Stimulated activated CD8-positive, alpha-beta memory T cell treated with anti-CD3 and anti-CD28 coated beads, Interleukin-12 subunit alpha, Interleukin-12 subunit beta, amount 100 ng/mL, for 24 hours (primary cell): ENCODE data around the gene HPGDS.
"Not testable (repeated sequence)": the region's sequence is repeated elsewhere in the genome, so short reads cannot be mapped to it uniquely, and the experiment has no call there.

Source experiments
- DNase-seq: peaks from one replicate; pipeline ENCODE4 v3.0.0-alpha.2; 2020; ENCODE audit errors: extremely low read depth

HPGDS gene

DNA sequence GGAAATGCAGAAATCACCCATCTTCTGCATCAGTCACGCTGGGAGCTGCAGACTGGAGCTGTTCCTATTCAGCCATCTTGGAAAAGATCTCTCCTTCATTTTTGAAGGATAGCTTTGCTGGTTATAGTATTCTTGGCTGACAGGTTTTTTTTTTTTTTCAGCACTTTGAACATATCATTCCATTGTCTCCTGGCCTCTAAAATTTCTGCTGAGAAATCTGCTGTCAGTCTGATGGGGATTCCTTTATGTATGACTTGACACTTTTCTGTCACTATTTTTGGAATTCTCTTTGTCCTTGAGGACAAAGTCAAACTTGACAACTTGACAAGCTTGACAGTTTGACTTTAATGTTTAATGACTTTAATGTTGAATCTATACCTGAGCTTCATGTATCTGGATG lies 16.8 kb downstream of the HPGDS start:
- no peak for DNase-seq

DNA sequence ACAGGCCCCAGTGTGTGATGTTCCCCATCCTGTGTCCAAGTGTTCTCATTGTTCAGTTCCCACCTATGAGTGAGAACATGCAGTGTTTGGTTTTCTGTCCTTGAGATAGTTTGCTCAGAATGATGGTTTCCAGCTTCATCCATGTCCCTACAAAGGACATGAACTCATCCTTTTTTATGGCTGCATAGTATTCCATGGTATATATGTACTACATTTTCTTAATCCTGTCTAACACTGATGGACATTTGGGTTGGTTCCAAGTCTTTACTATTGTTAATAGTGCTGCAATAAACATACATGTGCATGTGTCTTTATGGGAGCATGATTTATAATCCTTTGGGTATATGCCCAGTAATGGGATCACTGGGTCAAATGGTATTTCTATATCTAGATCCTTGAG lies 22.7 kb downstream of the HPGDS start:
- not testable (repeated sequence) for DNase-seq

DNA sequence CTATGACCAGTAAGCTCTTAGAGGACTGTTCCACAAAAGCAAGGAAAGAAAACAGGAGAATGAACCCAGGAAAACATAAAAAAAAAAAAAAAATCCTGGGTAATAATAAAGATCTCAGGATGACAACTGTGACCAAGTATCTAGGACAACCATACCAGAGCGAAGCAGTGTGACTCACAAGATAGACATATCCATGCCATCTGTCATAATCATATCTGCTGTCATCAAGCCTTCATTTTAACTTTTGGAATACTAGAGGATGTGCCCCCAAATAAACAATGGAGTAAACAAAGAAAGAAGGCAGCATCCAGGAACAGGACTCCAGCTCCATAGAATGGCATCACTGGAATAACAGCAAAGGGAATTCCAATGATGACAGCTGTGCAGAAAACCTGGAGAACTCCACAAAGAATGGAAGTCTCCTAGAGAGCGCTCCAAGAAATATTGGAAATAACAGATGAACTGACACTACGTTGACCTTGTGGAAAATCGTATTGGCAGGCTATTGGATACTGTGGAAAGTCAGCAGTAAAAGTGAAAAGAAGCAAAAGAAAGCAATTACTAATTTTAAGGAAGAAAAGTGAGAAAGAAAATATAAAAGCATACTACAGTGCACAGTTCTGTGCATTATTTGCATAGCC lies 35.3 kb downstream of the HPGDS start:
- DNase-seq: no peak

DNA sequence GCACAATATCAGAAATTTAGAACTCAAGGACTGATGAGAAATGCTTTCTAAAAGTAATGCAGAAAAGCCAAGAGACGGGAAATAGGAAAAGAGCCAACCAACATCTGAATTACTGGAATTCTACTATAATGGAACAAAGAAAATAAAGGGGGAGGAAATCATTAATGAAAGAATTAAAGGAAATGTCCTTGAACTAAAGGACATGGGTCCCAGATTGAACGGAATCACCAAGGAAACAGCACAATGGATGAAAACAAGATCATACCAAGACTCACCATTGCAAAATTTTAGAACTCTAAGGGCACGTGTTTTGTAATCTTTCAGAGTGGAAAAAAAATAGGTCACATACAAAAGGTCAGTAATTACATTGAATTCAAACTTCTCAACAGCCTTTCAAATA lies 35.9 kb downstream of the HPGDS start:
- no peak for DNase-seq

DNA sequence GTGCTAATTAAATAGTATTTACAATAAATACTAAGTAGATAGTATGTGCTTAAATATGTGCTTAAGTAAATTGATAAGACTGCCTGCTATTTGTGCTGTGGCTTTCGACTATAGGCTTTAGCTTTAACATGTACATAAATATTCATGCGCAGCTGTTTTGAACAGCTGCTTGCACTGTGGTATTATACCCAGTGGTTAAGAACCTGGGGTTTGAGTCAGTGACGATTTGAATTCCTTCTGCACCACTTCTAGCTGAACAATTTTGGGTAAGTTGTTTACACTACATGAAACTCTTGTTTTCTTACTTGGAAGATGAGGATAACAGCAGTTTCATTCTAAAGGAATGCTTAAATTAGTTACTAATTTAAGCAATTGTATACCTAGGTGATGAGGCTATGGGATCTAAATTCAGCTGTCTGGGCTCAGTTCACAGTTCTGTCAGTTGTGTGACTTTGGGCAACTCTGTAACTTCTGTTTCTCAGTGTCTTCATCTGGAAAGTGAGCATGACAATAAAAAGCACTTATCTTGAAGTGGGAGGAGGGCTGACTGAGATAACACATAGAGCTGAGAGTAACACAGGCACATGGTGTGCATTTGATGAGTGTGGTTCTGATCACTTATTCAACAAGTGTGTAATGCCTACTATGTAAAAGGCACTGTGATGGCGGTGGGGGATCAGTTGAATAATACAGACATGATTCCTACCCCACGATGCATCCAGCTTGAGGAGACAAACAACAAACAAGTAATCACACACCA lies 37.0 kb downstream of the HPGDS start:
- DNase-seq: no peak

DNA sequence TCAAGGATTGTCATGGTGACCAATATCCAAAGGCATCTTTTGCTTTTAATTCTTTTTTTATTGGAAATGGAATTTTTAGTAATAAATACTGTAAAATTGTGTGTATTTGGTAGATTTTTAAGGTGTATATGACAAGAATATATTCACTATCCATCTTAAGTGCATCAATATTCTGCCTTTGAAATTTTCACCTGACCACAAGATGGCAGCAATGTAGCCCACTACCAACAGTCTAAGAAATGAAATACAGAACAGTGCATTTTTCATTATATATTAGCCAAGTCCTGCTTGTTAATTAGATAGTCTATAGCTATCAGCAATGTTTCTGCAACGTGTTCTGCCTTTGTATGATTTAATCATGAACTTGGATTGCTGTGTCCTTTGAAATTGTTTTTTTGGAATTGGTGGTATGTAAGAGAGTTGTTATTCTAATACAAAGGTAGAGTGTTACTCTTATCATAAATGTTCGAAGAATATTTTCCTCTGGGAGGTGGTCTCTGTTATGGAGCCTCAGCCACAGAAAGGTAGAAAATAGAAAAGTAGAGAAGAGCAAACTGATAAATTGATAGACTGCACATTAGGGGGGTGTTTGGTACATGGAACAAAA lies 38.2 kb downstream of the HPGDS start:
- no peak for DNase-seq

DNA sequence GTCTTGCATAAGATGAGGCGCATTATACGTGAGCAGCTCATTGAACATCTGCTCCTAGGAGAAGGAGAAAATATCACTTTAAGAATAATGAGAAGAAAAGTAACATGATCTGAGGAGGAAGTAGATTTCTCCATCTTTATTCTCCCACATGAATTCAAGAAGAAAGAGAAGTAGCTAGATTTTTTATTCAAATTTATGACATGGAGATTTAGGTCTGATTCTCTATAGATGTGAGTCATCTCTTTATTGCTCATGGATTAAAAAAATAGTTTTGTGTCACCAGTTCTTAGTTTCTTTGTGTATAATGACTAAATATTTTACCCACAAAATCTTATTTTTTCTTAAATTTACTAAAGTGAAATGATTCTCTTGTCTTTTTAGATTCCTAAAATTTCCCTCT lies 40.4 kb downstream of the HPGDS start:
- no peak for DNase-seq

DNA sequence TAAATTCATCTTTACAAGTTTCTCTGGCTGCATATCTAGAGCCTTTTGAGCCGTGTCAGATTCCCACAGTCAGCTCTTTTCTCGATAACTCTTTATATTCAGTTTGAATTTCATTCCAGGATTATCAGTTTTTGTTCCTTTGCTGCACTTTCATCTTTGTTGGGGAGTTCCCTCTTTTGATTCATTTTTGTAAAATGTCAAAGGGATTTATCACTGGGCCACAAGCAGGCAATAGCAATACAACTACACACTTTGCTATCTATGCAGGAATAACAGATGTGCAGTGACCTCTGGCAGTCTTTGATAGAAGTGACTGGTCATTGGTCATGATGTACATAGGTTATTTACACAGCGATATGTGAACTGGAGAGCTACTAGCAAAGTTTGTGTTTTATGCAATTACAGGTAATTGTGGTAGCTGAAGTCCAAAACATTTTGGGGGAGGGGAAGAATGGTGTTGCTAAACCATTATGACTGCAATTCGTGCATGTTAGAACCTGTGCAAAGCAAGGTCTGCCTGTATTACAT lies 43.8 kb downstream of the HPGDS start:
- DNase-seq: no peak

DNA sequence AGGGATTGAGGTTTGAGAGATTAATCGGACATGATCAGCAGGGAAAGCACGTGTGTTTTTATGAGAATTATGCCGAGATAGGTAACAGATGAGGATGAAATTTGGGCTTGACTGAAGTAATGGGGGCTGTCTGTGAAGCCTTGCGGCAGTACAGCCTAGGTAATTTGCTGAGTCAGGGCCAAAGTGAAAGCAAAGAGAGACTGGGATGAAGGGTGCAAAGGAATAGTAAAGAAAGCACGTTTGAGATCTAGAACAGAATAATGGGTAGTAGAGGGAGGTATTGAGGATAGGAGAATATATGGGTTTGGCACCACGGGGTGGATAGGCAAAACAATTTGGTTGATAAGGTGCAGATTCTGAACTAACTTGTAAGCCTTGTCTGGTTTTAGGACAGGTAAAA lies 47.2 kb downstream of the HPGDS start:
- not testable (repeated sequence) for DNase-seq

DNA sequence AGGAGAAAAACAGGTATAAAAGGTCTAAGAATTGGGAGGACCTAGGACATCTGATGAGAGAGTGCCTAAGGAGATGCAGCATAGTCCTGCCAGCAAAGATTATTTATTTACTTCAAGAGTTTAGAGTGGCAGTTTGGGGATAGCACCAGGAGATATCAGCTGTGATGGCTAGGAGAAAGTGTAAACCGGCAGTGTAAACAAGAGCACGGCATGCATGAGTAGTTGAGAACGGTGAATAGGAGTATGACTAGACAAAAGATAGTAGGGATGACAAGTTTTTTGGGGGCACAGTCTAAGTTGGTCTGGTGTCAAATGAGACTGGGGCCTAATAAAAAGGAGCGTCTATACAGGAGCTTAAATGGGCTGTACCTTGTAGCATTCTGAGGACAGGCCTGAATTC lies 48.7 kb downstream of the HPGDS start:
- DNase-seq: not testable (repeated sequence)

DNA sequence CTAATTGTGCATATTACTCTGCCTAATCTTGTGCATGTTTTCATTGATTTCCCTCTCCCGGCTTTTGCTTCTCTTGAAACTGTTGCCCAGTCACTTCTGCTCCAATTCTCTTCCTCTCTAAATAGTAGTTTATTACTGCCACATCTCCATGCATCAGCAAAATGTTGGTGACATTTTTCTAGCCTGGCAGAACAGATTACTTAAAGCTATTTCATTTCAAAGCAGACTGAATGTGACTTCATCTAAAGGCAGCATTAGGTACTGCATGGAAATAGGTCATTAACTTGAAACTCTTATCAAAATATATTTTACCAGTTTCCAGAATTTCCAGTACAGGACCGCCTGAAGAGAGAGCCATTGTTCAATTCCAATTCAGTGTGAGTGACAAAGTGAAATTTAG lies 52.4 kb downstream of the HPGDS start:
- no peak for DNase-seq

DNA sequence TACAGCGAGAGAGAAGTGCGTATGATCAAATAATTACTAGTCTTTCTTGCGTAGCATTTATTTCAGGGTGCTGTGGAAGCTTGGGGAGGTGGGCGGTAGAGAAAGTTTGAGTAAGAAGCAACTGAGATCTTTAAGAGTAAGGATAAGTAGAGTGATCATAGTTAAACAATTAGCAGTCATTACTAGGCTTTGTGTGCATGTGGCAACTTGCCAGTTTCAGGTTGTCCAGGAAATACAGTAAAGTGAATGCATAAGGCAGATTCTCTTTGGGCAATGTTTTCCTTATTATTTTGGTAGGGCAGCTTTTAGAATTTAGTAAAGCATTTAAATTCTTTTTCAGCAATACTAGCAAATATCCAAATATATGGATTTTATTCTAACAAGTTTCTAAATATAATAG lies 57.0 kb downstream of the HPGDS start:
- no peak for DNase-seq

DNA sequence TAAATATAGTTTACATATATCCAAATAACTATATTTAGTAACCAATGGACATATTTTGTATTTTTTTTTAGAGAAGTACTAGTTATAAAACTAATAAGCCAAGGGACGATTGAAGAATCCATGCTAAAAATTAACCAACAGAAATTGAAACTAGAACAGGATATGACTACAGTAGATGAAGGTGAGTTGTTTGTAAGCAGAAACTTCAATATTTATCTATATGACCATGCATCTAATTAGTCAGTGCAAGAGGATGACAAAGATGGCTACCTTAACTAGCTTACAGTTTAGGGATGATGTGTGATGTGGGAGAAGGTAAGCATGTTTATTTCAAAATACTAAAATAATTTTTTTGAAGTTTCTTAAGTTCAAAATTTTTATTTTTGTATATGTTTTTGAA lies 57.7 kb downstream of the HPGDS start:
- no peak for DNase-seq

DNA sequence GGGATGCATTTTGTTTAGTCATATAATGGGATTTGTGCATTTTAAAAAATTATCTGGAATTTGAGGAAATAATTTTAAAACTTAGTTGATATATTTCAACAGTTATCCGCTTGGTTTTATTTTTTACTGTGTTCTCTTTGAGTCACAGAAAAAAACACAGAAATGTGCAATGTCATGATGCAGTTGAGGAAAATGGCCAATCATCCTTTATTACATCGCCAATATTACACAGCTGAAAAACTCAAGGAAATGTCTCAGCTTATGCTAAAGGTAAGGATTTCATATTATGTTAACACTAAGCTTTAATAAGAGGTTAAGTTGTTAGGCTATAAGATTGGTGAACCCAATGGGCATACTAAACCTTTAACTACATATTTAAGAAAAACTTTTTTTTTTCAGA lies 63.9 kb downstream of the HPGDS start:
- no peak for DNase-seq

DNA sequence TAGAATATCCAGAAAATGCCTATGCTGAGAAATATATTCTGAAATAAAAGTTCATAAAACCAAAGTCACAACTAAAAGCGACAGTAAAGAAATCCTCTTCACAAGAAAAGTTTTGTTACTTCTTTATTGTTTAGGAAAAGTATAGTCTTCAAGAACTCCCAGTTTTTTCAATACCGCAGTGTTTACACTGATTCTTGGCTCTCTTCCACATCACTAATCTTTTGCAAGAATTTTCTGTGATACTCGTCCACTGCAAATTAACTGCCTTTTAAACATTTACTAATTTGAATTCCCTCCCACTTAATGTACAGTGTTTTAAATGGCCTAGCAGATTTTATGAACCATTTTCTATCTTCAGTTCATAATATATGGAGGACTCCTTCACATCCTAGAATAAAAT lies 65.1 kb downstream of the HPGDS start:
- DNase-seq: no peak

DNA sequence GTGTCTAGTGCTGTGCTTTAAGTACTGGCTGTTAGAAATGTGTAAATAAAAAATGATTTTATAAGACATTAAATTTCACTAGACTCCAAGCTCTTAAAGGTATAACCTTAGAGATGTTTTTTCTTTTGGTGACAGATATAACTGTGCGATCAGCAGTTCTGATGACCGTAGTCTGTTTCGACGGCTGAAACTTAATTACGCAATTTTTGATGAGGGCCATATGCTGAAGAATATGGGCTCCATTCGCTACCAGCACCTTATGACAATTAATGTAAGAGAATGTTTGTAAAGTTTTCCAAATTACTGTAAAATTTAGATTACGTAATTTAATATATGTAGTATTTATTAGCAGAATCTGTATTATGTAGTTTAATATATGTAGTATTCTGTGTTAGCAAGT lies 66.4 kb downstream of the HPGDS start:
- no peak for DNase-seq

DNA sequence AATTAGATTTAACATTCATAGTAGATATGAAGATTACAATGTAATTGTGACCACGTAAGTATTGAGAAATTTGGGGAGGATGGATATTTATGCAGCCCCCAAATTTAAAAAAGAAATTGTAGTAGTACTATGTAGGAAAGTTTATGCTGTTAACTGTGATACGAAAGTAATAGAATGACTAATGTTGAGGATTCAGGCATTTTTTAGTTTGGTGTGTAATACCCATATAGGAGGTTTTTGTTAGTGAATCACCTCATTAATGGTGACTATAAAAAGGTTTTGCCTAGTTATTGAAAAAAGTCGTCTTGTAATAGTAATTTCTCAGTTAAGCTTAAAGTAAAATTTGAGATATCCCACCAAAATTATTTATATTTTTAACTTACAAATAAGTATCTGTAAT lies 67.7 kb downstream of the HPGDS start:
- no peak for DNase-seq

DNA sequence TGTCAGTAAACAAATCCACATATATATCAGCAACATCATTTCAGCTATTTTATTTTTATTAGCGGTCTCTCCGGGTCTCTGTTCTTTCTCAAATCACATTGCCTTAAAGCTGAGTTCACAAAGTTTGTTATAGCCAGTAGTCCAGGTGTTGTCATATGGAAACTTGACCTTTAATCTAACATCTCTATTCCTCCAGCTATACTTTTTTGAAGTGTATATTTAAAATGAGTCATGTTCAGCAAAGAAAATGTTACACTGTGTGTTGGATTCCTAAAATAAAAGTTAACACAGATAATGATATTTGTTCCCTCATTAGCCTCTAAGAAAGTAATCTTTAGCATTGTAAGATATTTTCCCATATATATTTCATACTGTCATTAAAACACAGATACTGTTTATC lies 71.4 kb downstream of the HPGDS start:
- DNase-seq: no peak

DNA sequence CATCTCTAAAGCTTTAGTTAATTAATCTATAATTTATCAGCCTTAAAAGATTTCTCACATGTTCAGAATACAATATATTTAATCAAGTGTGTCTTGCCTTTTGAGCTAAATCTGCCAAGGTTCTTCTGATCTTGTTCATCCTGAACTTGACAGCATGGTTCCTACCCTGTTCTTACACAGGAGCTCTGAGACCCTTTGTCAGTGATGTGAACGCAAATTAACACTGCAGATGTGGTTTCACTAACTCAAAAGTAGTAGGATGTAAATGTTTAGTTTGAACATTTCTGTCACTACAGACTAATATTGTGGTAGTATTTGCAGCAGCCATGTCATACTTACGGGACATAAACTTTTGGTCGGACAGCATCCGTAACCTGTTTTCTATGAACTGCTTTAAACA lies 75.6 kb downstream of the HPGDS start:
- no peak for DNase-seq

DNA sequence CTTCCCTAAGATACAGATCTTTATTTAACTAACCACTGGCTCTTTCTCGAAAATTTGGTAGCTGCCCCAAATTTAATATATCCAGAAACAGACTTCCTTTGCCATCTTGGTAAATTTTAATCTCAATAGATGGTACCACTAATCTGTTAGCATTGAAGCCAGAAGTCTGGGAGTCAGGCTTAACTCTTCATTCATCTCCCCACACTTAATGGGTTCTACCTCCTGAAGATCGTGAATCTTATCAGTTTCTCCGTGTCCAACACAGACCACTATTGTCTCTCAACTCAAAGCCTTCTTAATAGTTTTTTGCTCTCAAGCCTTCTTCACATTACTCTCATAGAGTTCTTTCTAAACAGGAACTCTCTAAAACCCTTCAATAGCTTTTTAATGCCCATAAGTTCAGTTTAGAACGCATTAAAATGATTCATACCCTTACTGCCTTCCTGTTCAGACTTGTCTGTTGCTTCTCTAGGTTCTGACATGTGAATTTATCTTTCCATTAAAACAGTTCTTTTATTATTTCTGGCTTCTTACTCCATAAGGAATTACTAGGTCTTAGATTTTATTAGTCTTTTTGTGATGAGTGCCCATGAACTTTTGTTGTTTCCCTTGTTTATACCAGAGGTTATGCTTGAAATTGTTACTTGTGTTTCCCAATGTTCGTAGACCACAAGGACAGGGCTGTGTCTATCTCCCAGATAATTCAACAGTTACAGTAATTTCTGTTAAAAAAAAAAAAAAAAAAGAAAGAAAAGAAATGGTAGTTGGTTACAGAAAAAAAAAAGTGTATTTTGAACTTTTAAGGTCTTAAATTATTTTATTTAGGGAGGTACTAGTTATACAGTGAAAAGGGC lies 80.2 kb downstream of the HPGDS start:
- no peak for DNase-seq

DNA sequence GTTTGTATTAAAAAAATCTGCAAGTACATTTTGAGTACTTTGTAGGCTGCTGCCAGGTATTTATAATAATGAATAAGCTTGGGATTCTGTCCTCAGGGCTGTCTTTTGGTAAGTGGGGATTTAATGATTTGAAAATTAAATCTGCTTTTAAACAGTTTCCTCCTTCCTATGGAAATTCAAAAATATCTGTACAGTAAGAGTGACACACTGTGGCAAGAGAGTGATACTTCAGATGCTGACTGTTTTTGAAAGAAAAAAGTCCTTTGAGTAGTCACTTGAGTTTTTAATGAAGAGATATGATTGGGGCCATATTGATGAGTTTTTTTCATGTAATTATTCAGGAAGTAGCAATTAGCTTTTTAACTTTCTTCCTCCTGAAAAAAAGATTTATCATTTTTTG lies 85.8 kb downstream of the HPGDS start:
- DNase-seq: no peak

DNA sequence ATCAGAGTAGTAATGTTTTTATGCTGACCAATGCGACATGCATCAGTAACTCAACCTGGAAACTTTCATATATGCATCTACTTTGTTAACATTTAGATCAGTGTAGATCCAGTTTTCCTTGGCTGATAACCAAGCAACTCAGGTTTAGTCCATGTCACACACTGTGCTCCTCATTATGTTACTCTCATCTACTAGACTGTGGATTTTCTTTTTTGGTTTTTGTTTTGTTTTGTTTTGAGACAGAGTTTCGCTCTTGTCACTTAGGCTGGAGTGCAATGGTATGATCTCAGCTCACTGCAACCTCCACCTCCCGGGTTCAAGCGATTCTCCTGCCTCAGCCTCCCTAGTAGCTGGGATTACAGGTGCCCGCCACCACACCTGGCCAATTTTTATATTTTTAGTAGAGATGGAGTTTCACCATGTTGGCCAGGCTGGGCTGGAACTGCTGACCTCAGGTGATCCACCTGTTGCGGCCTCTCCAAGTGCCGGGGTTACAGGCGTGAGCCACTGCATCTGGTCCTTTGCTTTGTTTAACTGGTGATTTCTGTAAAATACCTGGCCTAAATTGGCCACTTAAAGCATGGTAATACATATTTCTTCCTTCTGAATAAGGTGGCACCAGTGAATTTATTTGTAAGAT lies 86.4 kb downstream of the HPGDS start:
- no peak for DNase-seq
